ENCODE data around the gene VWA5B1.

The VWA5B1 gene

DNA sequence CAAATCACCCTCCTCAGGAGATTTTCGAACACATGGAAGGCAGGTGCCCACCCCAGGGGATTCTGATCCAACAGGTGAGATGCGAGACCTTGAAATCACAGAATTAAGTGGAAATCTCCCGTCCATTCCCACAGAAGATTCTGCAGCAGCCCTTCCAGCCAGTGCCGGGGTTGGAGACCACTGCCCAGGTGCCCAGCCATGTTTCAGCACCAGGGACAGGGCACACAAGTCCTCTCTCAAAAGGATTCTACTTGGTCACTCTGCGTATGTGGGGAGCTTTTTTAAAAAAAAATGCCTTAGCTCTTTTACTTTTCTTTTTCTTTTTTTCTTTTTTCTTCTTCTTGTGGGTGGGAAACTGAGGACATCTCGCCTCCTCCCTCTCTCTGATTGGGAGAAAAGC, 80.7 kb downstream of the VWA5B1 start:
- no peak for DNase-seq

- DNase-seq, result no peak
Observed at GRCh38 chr1:20371883-20372282, 81.2 kb downstream of the VWA5B1 start.

- DNase-seq, result no peak
Observed at GRCh38 chr1:20372676-20373075, 82.0 kb downstream of the VWA5B1 start.

DNA sequence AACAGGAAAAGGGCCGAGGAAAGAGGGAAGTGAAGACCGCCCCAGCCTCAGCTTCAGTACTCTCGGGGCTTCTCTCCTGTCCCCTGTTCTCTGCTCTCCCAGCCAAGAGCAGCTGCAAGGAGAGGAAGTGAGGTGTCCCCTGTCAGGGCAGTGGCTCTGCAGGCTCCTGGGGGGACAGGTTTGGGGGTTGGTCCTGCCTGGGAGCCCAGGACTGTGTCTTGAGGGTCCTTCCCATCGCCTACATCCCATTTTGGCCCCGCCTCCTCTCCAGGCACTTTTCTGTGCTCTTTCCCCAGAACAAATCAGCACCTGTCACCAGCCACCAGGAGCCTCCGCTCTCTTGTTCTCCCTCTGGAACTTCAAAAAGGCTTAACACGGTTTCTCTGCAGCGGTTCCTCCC, 82.6 kb downstream of the VWA5B1 start:
- no peak for DNase-seq

- DNase-seq, result no peak
Observed at GRCh38 chr1:20373764-20374163, 83.1 kb downstream of the VWA5B1 start.

- DNase-seq, result no peak
Observed at GRCh38 chr1:20375563-20375962, 84.9 kb downstream of the VWA5B1 start.

DNA sequence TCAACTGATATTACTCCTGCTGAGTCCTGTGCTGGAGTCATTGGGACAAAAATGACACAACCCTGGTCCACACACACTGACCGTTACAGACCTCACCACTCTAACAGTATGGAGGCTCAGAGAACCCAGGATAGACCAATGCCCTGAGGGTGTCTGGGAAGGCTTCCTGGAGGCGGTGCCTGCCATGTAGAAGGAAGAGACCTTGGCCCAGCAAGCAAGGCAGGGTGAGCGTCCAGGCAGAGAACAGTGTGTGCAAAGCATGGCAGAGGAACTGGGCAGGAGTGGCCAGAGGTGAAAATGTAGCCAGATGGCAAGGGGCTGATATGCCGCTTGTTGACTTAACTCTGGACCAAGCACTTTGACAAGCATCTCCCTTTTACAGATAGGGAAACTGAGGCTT, 85.5 kb downstream of the VWA5B1 start:
- DNase-seq, result no peak

DNA sequence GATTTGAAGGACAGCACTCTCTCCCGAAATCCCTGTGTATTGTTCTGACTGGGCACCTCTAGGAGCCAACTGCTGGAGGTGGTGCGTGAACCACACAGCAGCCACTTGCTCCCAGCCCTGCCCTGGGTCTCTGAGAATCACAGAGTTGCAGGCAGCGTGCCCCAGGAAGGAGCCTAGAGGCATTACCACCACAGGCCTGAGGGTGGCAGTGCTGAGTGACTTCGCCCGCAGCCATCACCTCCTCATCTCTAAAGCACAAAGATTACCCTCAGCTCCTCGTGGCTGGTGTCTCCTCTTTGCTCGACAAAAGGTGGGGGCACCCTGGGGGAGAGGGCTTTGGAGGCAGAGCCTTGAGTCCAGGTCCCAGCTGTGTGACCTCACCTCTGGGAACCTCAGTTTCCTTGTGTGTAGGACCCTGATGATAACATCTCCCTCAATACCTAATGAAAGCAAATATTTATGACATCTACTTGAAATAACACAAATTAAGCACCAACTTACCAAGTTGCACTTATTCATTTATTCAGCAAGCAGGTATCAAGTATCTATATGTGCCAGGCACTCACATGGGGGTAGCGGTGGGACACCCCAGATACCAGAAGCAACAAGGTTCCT, 86.3 kb downstream of the VWA5B1 start:
- DNase-seq, result peak; percentile 31

DNA sequence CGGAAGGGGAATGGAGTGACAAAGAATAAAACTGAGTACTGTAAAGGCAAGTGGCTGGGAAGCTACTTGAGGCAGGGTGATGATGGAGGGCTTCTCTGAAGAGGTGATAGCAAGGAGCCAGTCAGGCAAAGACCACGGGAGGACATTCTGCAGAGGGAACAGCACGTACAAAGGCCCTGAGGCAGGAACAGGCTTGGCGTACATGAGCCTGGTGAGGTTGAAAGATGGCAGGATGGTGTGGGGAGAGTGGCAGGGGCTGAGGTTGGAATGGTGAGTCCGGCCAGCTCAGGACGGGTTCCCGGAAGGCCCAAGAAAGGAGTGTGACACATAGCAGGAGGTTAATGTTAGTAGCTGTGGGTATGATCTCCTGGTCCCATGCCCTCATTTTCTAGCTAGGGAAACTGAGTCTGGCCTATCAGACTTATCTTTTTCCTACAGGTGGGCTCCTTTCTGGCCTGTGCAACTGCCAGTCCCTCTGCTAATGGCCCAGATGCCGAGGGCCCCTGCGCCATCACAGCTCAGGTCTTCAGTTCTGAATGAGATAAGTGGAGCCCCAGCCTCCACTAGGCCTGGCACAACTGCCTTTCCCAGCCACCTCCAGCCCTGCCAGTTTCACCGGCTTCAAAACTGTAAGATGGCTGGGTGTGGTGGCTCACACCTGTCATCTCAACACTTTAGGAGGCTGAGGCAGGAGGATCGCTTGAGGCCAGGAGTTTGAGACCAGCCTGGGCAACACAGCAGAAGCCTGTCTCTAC, 87.0 kb downstream of the VWA5B1 start:
- no peak for DNase-seq

GRCh38 chr1:20379075-20379474, 88.4 kb downstream of the VWA5B1 start:
- no peak for DNase-seq

GRCh38 chr1:20380175-20380574, 89.5 kb downstream of the VWA5B1 start:
- DNase-seq, result no peak

- DNase-seq, result no peak
Observed at GRCh38 chr1:20380616-20381035, 90.0 kb downstream of the VWA5B1 start.

DNA sequence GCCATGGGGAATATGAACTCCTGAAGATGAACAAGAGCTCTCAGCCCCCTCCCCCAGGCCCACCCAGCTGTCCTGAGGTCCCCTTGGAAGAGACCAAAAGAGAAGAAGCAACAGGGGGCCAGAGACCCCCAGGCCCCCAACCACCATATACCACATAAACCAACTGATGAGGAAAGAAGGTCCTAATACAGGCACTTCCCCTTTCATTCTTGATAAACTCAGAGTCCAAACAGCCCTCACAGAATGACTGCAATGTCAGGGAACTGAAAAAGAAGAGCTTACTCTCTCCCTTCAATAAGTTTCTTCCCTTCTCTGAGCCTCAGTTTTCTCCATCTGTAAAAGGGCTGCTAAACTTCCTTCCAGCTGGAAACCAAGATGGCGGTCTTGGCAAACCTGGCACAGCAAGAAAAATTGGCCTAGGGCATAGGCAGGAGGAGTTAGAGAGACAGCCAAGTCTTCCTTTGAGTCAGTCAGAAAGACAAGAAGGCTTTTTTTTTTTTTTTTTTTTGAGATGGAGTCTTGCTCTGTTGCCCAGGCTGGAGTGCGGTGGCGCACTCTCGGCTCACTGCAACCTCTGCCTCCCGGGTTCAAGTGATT, 90.5 kb downstream of the VWA5B1 start:
- no peak for DNase-seq

- no peak for DNase-seq
Observed at GRCh38 chr1:20381961-20382360, 91.3 kb downstream of the VWA5B1 start.

DNA sequence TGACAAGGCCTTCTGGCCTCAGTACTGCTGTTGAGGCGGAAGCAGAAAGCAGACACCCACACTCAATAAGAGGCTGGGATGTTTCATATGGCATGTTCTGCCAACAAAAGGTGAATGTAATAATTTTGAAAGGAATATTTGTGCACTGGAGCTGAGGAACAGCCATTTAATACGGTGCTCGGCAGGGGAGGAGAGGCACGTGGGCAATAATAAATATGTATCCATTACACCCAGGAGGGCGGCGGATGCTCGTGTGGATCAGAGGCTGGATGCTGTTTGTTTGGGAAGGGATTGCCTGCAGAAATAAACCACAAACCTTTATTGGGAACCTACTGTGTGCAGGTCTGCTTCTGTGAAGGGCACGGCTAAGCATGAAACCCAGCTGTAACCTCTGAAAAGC, 92.0 kb downstream of the VWA5B1 start:
- peak; percentile 56 for DNase-seq

DNA sequence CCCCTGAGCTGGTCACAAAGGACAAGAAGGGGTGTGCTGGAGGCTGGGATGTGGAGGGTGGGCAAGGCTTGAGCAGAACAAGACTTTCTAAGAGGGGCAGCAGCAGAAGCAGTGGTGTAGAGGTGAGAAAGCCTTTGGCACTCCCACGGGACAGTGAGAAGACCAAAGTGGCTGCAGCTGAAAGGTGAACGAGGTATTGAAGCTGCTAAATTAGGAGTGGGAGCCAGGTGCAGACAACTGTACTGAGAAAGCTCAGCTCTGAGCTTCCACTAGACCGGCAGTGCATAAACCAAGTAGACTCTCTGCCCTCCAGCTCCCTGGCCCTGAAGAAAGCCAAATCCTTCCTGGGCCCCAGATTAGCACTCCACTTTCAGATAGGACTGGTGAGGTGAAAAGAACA, 93.0 kb downstream of the VWA5B1 start:
- DNase-seq, result no peak

DNA sequence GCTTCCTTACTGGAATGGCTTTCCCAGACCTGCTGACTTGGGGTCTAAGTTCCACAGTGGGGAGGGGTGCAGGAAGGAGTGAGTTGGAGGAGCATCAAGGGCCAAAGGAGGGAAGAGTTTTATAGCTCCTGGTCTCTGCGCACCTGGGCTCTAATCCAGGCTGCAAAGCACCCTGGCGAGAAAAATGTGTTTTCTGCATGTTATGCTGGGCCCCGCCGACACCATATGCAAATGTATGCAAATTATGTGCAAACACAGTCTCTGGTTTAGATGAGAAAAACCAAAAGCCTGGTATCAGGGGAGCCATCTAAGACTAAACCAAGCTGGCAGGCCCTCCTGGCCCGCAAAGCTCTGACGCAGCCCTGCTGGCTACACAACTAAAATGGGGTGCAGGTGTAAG, 95.0 kb downstream of the VWA5B1 start:
- DNase-seq, result no peak

DNA sequence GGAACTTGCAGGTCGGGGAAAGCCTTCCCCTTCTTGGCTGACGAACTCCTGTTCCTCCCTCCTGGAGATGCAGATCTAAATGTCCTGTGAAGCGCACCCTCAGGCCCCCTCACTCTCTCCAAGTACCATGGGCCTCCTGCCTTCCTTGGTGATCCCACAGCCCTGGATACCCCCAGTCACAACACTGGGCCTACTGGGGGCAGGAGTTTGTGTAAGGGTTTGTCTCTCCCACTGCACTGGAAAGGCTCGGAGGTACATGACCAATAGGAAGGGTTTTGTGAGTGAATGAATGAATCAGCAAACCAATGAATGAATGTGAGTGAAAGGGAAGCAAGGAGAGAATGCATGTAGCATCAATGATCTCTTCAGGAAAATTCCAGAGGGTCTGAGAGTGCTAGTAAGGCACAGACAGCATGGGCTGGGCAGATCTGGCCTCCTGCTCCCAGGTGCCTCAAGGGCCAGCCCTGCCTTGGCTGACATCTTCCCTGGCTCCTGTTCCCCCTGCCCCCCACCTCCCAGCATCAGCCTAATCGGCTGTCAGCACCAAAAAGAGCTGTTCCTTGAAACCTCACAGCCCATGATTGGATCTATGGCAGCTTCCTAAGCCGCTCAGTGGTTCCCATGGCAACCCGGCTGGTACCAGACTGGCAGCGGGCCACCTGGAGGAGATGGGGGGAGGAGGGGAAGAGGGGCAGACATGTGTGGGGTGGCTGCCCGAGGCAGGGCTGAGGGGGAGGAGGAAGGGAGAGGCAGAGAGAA, 95.8 kb downstream of the VWA5B1 start:
- peak; percentile 71 for DNase-seq

DNA sequence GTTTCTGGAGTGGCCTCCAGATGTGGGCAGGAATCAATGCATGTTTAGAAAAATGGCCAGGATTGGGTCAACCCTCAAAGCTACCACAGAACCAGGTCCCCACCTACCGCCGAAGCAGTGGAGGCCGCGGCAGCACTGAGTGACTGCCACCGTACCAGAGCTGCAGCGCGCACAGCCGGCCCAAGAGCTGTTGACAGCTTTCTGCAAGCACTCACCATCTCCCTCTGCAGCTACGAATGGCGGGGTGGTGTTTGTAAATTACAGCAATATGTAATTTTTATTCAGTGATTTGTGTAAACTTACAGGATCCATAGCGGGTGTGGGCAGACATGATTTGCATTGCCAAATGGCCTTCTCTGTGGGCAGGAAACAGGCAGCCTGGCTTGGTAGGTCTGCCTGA, 98.9 kb downstream of the VWA5B1 start:
- no peak for DNase-seq

DNA sequence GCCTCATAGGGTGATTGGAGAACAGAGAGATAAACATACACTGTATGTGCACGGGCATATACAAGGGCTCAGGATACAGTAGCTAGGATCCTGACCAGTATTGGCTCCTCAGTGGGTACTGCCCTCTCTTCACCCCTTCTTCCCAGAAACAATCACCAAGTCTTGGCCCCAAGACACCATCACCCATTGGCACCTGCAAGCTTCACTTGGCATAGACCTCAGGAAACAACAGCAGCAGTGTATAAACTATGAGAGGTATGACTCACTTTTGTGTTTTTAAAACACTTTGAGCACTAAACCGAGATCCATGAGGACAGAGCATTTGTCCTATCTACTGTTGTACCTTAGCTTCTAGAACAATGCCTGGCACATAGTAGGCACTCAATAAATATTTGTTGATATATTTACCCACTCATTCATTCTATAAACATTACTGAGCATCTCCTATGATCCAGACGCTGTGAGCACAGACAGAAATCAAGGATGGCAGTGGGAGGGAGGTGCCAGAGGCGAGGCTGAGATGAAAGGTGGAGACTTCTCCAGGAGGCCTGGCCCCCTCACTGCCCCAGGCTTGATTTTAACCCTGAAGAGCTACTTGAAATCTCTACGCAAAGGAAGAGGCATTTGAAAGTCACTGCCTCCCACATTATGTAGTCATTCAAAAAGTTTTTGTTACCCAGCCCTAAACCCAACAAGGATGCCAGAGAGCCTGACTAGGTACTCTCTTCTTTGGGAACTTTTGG, 100.1 kb downstream of the VWA5B1 start:
- DNase-seq, result no peak

GRCh38 chr1:20395255-20395654, 104.6 kb downstream of the VWA5B1 start:
- DNase-seq, result no peak

DNA sequence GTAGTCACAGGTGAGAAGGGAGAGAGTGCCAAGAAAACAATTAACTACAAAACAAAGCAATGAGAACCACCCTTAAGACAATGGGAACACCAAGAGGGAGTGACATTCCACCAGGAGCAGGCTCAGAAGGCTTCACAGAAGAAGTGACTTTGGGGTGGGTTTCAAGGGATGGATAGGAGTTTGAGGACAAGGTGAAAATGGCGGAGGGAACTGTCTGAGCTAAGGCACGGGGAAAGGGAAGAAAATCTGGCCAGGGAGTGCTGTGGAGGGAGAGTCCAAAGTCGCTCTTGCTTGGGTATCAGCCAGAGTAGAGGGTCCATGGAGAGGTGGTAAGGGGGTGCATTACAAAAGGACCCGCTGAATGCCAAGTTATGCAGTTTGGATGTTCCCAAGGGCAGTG, 108.1 kb downstream of the VWA5B1 start:
- no peak for DNase-seq

GRCh38 chr1:20399196-20399595, 108.5 kb downstream of the VWA5B1 start:
- DNase-seq, result no peak

Measured in NCI-H1092 (cell line).